OCI-LY3 (cell line): ENCODE results near the gene GAL3ST2.

Source experiments
- H2AFZ ChIP-seq: fragments of 200-600, 300-600 bp; shearing (Covaris generic); 2 replicates; pipeline ENCODE4 v1.6.0; 2014; ENCODE audit warnings: antibody characterized with exemption, low read depth, low read length
- H3K27ac ChIP-seq: fragments of 200-600, 300-600 bp; sonication (generic); 2 replicates; pipeline ENCODE4 v1.5.1; 2014; ENCODE audit warnings: mild to moderate bottlenecking, low read length, moderate library complexity, mixed read lengths
- H3K27me3 ChIP-seq: fragments of 200-600, 300-600 bp; sonication (generic); 2 replicates; pipeline ENCODE4 v1.6.1; 2014; ENCODE audit warnings: low read depth, low read length, mixed read lengths
- H3K36me3 ChIP-seq: fragments of 200-600, 300-600 bp; sonication (generic); replicated peaks from 2 replicates; pipeline ENCODE3; 2014; ENCODE audit warnings: low read depth, low read length, mixed read lengths
- H3K4me1 ChIP-seq: fragments of 300-600, 200-600 bp; sonication (generic); 2 replicates; pipeline ENCODE4 v1.6.1; 2014; ENCODE audit warnings: low read length, mixed read lengths
- H3K4me2 ChIP-seq: fragments of 200-600, 300-600 bp; sonication (generic); 2 replicates; pipeline ENCODE4 v1.6.1; 2014; ENCODE audit warnings: low read length, mixed read lengths
- H3K4me3 ChIP-seq: fragments of 300-600, 200-600 bp; sonication (generic); 2 replicates; pipeline ENCODE4 v1.5.1; 2014; ENCODE audit warnings: antibody characterized with exemption, mild to moderate bottlenecking, low read length, moderate library complexity
- H3K79me2 ChIP-seq: fragments of 300-600, 200-600 bp; shearing (Covaris generic); 2 replicates; pipeline ENCODE4 v1.6.1; 2014; ENCODE audit warnings: mild to moderate bottlenecking, low read length, mixed read lengths
- H3K9ac ChIP-seq: fragments of 300-600, 200-600 bp; shearing (Covaris generic); 2 replicates; pipeline ENCODE4 v1.6.0; 2014; ENCODE audit warnings: mild to moderate bottlenecking, low read length, moderate library complexity
- H3K9me3 ChIP-seq: fragments of 200-600, 300-600 bp; shearing (Covaris generic); 2 replicates; pipeline ENCODE4 v1.6.1; 2014; ENCODE audit warnings: low read length, mixed read lengths; ENCODE audit not compliant: insufficient read depth
- H4K20me1 ChIP-seq: fragments of 200-600, 300-600 bp; sonication (generic); 2 replicates; pipeline ENCODE4 v1.6.1; 2016; ENCODE audit warnings: low read length, mixed read lengths; ENCODE audit not compliant: insufficient read depth
- EZH2phosphoT487 ChIP-seq: fragments of 200-600 bp; shearing (Covaris generic); IDR thresholded peaks from 2 replicates; pipeline ENCODE4 v1.6.1; 2018; ENCODE audit warnings: antibody characterized with exemption, mixed run types, low read depth
- TF ChIP-seq, protein P1 (sequence below): fragments of 200-600, 300-600 bp; sonication (generic); IDR thresholded peaks from 2 replicates; pipeline ENCODE4 v1.5.1; 2014; ENCODE audit warnings: antibody characterized with exemption, low read length, low read depth

The GAL3ST2 gene

DNA sequence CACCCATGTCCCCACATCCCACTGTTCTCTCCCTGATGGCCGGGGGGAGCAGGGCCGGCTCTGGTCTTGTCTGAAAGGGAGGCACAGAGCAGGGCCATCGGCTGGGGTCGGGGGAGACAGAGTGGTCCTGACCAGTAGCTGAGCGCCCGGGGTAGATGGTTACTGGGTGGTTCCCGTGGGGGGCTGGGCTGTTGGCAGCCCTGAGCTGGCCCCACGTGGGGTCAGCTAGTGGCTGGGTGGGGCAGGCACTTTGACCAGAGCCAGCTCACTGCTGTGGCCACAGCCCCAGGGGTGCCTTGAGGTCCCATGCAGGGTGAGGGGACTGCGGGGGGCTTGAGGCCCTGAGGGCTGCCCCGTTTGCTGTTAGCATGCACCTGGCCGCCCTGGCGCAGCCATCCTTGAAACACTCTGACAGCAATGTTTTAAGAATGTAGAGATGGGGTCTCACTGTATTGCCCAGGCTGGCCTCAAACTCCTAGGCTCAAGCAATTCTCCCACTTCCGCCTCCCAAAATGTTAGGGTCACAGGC is 20.1 kb downstream of the GAL3ST2 start:
- Histone ChIP-seq H3K79me2 (no peaks in the 10 kb centered on the region), H3K36me3 (no peaks in the 10 kb centered on the region), H3K4me3 (no peak overlapping the region), H3K27ac (no peak overlapping the region), H3K9ac (no peak overlapping the region), H3K4me1 (no peaks in the 10 kb centered on the region), H3K27me3 (no peaks in the 10 kb centered on the region), H2AFZ (no peak overlapping the region), H3K4me2 (no peak overlapping the region), H3K9me3 (no peaks in the 10 kb centered on the region), H4K20me1 (no peaks in the 10 kb centered on the region)
- no peak for TF ChIP-seq EZH2phosphoT487
- TF ChIP-seq, protein P1, sequence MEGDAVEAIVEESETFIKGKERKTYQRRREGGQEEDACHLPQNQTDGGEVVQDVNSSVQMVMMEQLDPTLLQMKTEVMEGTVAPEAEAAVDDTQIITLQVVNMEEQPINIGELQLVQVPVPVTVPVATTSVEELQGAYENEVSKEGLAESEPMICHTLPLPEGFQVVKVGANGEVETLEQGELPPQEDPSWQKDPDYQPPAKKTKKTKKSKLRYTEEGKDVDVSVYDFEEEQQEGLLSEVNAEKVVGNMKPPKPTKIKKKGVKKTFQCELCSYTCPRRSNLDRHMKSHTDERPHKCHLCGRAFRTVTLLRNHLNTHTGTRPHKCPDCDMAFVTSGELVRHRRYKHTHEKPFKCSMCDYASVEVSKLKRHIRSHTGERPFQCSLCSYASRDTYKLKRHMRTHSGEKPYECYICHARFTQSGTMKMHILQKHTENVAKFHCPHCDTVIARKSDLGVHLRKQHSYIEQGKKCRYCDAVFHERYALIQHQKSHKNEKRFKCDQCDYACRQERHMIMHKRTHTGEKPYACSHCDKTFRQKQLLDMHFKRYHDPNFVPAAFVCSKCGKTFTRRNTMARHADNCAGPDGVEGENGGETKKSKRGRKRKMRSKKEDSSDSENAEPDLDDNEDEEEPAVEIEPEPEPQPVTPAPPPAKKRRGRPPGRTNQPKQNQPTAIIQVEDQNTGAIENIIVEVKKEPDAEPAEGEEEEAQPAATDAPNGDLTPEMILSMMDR = no peak

DNA sequence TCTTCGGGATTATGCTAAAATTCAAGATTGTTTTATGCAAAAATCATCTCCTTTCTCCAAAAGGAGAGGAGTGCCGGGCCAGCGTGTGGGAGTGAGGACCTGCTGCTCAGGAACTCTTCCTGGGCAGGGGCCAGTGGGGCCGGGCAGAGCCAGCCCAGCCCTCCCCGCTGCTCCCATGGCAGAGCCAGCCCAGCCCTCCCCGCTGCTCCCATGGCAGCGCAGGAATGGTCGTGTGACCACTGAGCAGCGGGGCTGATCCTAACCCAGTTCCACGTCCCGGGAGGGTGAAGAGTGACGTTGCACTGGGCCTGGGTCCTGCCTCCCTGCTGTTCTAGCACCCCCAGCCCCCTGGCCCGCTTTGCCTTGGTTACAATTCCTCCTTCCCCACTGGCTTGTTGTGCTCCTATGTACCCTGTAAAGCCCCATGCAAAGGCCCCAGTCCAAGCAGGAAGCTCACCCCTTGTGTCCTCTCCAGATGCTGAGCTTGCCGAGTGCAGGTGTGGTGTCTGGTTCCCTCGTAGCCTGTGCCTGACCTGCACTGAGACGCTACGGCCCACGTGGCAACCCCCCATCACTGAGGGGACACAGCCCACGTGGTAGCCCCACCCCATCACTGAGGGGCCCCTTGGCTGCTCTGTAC is 20.9 kb downstream of the GAL3ST2 start:
- Histone ChIP-seq H3K4me2 (no peak overlapping the region), H3K36me3 (no peaks in the 10 kb centered on the region), H3K4me1 (no peaks in the 10 kb centered on the region), H3K27me3 (no peaks in the 10 kb centered on the region), H3K9ac (no peak overlapping the region), H3K4me3 (no peak overlapping the region), H3K9me3 (no peaks in the 10 kb centered on the region), H2AFZ (no peak overlapping the region), H4K20me1 (no peaks in the 10 kb centered on the region), H3K27ac (no peak overlapping the region), H3K79me2 (no peaks in the 10 kb centered on the region)
- TF ChIP-seq EZH2phosphoT487 = no peak
- TF ChIP-seq, protein P1 = no peak

DNA sequence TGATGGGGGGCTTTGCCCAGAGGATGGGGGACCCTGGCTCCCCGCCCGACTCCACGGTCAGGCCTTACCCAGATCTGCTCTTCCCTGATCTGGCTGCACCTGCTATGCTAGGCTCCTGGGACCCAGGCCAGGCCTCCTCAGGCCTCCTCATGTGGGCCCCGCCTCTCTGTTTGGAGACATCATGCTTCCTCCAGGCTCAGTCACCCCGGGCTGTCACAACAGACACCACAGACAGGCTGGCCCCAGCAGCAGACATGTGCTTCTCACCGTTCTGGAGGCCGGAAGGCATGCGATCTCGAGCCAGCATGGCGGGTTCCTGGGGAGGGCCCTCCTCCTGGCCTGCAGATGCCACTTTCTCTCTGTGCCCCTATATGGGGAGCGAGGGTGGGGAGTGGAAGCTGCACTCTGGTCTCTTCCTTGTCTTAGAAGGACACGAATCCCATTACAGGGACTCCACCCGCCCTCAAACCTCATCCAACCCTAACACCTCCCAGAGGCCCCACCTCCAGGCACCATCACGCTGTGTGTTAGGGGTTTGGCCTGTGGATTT is 21.5 kb downstream of the GAL3ST2 start:
- Histone ChIP-seq H4K20me1 (no peaks in the 10 kb centered on the region), H3K79me2 (no peaks in the 10 kb centered on the region), H3K9me3 (no peaks in the 10 kb centered on the region), H3K27me3 (no peaks in the 10 kb centered on the region), H3K27ac (no peak overlapping the region), H3K4me2 (no peak overlapping the region), H3K4me1 (no peaks in the 10 kb centered on the region), H3K4me3 (no peak overlapping the region), H3K9ac (no peak overlapping the region), H3K36me3 (no peaks in the 10 kb centered on the region), H2AFZ (no peak overlapping the region)
- TF ChIP-seq, protein P1 = no peak
- no peak for TF ChIP-seq EZH2phosphoT487

DNA sequence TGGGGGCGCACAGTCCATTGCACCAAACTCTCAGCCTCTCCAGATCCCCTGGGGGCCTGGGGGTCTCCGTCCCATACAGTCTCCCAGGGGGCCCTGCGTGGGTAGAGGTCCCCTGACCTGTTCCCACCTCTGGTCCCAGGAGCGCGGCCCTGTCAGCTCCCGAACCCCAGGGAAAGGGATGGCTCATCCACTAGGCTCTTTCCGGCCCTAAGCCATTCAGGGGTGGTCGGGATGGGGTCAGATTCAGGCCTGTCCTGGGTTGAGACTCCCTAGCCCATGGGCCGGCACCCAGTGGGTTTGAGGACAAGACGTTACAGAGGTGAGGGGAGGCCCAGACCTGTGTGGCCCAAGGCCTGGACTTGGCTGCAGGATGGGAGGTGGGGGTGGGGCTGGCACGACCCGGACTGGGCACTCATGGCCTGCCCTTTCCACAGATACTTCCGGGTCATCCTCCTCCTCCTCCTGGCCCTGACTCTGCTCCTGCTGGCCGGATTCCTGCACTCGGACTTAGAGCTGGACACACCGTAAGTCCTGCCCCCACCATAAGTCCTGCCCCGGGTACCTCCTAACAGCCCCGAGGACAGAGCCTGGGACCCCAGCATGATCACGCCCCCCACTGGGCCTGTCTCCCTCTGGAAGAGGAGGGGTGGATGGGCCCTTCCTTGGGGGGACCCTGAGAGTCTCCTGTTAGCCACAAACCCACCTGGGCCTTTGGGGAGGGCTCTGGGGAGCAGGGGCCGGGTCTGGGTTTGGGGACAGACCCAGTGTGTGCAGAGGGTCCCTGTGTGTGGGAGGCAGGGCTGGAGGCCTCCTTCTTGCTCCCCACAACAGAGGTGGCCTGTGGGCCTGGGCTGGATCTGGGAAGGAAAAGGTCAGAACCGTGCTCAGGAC is 22.3 kb downstream of the GAL3ST2 start:
- H3K4me1 ChIP-seq = peaks cover under 1% of the 10 kb centered on the region; the same call in 1 of the 2 replicates
- no peak overlapping the region for H3K27ac ChIP-seq
- H3K9me3 ChIP-seq = no peaks in the 10 kb centered on the region
- H3K79me2 ChIP-seq = no peaks in the 10 kb centered on the region
- no peak overlapping the region for H3K4me3 ChIP-seq
- H3K36me3 ChIP-seq = no peaks in the 10 kb centered on the region
- H3K4me2 ChIP-seq = no peak overlapping the region
- no peak overlapping the region for H2AFZ ChIP-seq
- no peak overlapping the region for H3K9ac ChIP-seq
- no peaks in the 10 kb centered on the region for H4K20me1 ChIP-seq
- TF ChIP-seq, protein P1 = no peak
- no peak for TF ChIP-seq EZH2phosphoT487
- H3K27me3 ChIP-seq = peaks cover 6% of the 10 kb centered on the region
